GM10266 (cell line): ENCODE data around the gene OR2T11.

Experiments used
- DNase-seq: peaks from one replicate; pipeline ENCODE4 v3.0.0; 2012; ENCODE audit errors: extremely low spot score
- TF ChIP-seq, protein P1 (sequence below): IDR thresholded peaks from 2 replicates; pipeline ENCODE4 v1.5.1; 2012; ENCODE audit warnings: mild to moderate bottlenecking, low read depth; ENCODE audit not compliant: control insufficient read depth, insufficient read depth; ENCODE audit errors: missing control alignments

The OR2T11 gene

DNA sequence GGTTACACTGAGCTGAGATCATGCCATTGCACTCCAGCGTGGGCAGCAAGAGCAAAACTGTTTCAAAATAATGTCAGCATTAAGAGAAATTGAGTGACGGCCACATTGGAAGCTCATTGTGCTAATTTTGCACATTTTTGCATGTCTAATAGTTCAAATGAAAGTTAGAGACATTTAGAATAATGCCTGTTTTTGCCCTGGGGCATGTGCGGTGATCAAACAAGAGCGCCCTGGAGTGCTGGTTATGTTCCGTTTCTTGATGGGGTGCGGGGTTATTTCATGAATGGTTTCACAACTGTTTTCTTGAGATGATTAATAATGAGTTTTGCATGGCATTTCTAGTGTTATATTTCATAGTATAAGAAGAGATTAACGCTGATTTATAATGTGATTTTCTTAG lies 13.1 kb downstream of the OR2T11 start:
- no peak for DNase-seq
- TF ChIP-seq, protein P1, sequence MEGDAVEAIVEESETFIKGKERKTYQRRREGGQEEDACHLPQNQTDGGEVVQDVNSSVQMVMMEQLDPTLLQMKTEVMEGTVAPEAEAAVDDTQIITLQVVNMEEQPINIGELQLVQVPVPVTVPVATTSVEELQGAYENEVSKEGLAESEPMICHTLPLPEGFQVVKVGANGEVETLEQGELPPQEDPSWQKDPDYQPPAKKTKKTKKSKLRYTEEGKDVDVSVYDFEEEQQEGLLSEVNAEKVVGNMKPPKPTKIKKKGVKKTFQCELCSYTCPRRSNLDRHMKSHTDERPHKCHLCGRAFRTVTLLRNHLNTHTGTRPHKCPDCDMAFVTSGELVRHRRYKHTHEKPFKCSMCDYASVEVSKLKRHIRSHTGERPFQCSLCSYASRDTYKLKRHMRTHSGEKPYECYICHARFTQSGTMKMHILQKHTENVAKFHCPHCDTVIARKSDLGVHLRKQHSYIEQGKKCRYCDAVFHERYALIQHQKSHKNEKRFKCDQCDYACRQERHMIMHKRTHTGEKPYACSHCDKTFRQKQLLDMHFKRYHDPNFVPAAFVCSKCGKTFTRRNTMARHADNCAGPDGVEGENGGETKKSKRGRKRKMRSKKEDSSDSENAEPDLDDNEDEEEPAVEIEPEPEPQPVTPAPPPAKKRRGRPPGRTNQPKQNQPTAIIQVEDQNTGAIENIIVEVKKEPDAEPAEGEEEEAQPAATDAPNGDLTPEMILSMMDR = no peak

DNA sequence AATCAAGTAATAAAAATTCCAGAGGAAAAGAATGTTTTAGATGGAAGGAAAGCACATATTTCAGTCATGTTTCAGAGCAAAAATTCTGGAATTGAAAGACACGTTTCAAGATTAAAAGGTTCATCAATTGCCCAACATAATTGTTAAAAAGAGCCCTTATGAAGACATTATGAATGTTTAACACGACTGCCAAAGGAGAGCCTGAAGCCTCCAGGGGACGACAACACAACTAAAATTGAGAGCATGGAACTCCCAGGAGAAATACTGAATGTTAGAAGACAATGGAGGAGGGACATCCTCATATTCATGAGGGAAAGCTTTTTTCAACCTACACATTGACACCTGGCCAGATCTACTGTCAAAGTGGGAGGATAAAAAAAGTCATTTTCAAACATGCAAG lies 16.0 kb downstream of the OR2T11 start:
- TF ChIP-seq, protein P1 = peak; percentile 51
- DNase-seq = no peak

DNA sequence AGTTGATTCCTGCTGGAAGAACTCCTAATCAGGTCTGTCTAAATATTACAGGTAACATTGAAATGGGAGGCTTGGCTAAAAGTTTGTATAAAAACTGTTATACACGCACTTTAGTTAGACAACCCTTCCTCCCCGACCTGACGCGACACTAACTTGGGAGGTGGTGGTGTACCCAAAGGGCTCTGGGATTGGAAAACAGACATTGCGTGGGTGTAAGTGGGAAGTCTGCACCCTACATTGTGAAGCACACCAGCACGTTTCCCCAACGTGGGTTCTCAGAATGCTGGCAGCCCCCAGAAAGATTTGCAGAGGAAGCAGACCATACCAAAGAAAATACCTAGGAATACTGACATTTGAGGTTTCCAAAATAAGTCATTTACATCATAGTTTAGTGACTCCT lies 16.8 kb downstream of the OR2T11 start:
- DNase-seq = no peak
- TF ChIP-seq, protein P1 = no peak

DNA sequence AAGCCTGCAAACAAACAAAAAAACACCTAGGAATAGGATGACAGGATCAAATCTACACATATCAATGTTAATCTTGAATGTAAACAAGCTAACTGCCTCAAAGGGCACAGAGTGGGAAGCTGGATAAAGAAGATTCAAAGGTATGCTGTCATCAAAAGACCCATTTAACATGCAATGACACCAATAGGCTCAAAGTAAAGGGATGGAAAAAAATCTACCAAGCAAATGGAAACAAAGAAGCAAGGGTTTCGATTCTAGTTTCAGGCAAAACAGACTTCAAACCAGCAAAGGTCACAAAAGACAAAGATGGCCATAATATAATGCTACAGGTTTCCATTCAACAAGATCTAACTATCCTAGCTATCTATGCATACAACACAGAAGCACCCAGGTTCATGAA lies 21.1 kb downstream of the OR2T11 start:
- TF ChIP-seq, protein P1 = no peak
- DNase-seq = no peak

DNA sequence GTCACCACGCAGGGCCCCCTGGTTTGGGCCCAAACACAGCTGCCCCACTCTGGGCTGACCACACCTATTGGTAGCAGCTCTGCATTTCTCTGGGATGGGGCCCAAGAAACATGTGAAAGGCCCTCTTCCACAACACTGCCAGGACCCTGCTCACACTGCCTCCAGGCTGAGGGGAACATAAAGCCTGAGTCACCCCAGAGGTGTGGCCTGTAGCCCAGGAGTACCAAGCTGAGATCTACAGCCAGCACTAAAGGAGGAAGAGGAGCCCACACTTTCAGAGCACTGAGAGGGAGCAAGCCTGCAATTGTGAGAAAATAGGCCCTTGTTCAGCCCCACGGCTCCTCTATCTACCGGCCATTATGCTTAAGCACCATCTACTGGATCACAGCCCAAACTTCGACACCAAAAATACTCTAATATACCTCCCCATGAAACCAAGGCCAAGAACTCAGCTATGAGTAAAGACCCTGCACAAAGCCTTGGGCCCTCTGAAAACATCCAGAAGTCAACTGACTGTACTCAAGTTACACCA lies 22.9 kb downstream of the OR2T11 start:
- no peak for DNase-seq
- TF ChIP-seq, protein P1 = no peak

DNA sequence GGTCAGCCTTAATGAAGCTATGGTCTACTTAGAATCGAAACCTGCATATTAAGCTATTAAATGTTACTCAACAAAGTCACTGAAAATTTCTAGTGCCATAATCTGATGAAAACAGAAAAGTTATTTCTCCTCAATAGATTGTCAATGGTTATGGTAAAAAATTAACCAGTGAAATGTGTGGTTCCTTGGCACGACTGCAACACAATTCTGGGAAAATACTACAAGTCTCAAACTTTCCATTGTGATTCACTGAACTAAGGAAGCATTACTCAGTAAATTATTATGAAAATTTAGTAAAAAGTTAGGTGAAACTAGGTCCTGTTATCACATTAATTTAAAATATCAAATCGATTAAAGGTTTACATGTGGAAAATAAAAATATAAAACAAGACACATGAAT lies 24.6 kb downstream of the OR2T11 start:
- no peak for DNase-seq
- TF ChIP-seq, protein P1 = no peak

DNA sequence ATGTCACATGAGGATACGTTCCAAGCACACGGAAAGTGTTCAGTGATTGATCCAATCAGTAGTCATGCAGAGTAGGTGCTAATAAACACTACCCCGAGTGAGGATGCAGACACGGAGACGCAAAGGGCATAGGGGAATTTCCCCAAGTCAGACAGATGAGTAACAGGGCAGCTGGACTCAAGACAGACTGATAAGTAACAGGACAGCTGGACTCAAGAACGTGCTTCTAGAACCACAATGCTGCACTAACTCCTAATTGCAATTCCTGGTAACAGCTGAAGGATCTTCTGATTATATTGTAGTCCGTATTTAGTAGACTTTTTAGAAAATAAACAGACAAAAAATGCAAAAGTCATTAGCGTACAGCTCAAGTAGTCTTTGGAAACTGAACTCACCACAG lies 35.5 kb downstream of the OR2T11 start:
- DNase-seq = no peak
- TF ChIP-seq, protein P1 = no peak

DNA sequence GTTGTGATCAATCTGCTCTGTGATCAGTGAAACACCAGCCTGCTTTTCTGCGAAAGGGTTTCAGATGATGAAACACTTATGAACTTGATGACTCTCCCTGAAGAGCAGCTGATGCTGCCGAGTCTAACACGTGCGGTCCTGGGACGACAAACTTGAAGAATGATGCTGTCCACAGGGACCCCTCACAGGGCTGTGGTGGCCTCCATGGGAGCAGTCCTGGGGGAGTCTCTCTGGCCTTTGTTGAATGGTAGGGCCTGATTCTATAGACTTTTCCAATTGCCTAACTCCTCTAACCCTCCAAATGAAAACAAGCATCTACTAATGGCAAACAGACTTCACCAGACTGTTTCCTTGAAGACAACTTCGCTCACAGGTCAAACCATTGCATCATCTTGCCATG lies 37.3 kb downstream of the OR2T11 start, which contains the start of gene OR2T10:
Gene OR2T10, minus strand, starts transcription at position 112 of the 400 bp plus-strand sequence. CDS start 3,932 bp downstream, outside the sequence.
- no peak for DNase-seq
- TF ChIP-seq, protein P1 = no peak
